Activated CD4-positive, alpha-beta T cell treated with anti-CD3 and anti-CD28 coated beads, Interleukin-2, amount 50 U/mL, for 4 hours (primary cell): Measurements from ENCODE around the gene MYH9.
"Not testable (repeated sequence)": the region's sequence is repeated elsewhere in the genome, so short reads cannot be mapped to it uniquely, and the experiment has no call there.

Experiments used
- DNase-seq, 2 experiments: peaks; one replicate each; pipeline ENCODE4 v3.0.0-alpha.2; 2020

MYH9 gene

GRCh38 chr22:36262307-36262706 is 125.5 kb downstream of the MYH9 start:
- not testable (repeated sequence) for DNase-seq

GRCh38 chr22:36261675-36262074 is 126.1 kb downstream of the MYH9 start:
- not testable (repeated sequence) for DNase-seq

DNA sequence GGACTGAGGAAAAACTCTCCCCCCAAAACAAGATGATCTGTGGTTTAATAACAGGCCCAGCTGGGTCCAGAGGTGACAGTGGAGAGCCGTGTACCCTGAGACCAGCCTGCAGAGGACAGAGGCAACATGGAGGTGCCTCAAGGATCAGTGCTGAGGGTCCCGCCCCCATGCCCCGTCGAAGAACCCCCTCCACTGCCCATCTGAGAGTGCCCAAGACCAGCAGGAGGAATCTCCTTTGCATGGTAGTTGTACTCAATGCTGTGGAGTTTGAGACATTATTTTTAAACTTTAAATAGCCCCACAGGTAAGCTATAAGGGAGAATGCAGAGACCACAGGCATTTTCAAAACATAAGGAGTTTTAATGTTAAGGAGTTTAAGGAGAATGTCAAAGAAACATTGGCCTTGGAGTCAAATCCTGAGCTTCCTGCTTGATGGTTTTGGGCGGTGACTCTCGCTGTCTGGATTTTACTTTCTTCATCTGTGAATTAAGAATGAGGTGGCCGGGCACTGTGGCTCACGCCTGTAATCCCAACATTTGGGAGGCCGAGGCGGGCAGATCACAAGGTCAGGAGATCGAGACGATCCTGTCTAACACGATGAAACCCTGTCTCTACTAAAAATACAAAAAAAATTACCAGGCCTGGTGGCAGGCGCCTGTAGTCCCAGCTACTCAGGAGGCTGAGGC is 128.0 kb downstream of the MYH9 start:
- no peak for DNase-seq

GRCh38 chr22:36258701-36259614 is 128.8 kb downstream of the MYH9 start:
- no peak for DNase-seq

GRCh38 chr22:36257948-36258670 is 129.7 kb downstream of the MYH9 start:
- no peak for DNase-seq

- DNase-seq, result no peak
These were observed 130.5 kb downstream of the MYH9 start for GRCh38 chr22:36257308-36257707.

DNA sequence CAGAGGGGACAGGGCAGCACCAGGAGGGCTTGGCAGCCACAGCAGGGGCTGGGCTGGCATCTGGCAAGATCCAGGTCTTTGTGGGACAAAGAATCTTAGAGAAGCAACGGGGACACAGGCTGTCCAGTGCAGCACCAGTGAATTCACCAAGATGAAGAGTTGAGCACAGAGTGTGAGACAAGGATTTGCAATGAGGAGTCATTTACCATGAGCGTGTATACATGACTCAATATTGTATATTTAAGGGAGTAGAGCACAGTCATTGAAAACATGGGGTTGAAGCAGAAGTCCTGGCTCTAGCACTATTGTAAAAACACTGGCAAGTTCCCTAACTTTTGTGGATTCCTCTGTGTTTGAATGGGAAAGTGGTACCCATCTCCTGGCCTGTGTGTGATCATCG is 131.3 kb downstream of the MYH9 start:
- DNase-seq, result no peak

GRCh38 chr22:36255572-36255971 is 132.2 kb downstream of the MYH9 start:
- not testable (repeated sequence) for DNase-seq

DNA sequence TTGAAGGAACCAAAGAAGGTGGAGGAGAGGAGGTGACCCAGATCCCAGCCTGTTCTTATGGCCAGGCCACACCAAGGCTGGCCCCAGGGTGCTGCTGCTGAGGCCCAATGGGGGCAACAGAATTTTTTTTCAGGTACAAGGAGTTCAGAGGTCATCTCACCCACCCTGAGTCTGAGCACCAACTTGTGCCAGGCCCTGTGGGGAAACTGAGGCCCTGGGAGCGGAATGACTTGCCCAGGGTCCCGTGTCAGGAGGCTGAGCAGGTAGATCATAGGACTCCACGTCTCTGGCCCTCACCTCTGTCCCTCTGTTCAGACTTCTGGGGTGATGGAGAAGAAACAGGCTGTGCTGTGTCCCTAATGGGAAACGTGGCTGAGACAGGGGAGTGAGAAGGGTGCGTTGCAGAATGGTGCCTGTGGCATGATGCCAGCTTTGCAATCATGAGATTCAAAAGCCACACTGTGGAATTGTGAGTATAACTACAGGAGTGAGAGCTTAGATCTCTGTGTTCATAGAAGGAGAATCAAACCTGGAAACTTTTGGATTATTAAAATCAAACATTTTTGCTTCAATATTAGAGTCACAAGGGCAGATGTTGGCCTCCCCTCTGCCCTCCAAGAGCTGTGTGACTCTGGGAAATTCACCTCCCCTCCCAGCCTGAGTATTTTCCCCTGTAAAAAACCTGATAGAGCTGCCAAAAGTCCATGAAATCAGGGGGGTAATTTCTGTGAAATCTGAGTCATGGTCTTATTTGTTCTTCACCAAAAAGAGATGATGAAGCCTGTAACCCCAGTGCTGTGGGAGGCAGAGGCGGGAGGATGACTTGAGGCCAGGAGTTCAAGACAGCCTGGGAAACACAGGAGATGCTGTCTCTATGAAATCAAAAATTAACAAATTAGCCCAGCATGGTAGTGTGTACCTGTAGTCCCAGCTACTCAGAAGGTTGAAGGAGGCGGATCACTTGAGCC is 134.0 kb downstream of the MYH9 start:
- DNase-seq, result peak; percentile 58 to 68

GRCh38 chr22:36252754-36253522 is 134.8 kb downstream of the MYH9 start, which contains the start of gene APOL1:
APOL1 (plus strand) TSS chr22:36253133; CDS start chr22:36254956, 1,823 bp downstream.
- peak; percentile 44 to 49 for DNase-seq

DNA sequence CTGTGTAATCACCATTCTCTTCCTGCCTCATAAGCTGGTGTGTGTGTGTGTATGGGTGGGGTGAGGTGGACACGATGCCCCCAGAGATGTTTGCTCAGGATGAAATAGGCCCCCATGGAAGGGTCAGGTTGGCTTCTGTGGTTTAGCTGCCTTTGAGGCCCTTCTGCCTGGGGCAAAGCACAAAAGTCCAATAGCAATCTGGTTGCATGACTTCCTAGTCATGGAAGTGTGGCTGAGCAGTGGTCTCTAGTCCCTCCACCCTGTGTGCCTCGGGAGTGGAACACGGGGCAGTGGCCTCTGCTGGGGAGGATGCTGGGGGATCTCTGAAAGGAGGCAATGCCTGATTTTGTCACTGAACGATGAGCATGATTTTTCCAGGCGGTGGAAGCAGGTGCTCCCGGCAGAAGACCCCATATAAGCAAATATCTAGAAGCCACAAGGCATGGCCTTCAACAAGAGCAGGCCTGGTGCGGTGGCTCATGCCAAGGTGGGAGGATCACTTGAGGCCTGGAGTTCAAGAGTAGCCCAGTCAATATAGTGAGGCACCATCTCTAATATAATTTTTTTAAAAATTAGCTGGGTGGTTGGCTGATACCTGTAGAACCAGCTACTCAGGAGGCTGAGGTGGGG is 135.7 kb downstream of the MYH9 start:
- not testable (repeated sequence) for DNase-seq

GRCh38 chr22:36250292-36250960 is 137.3 kb downstream of the MYH9 start:
- not testable (repeated sequence) for DNase-seq

DNA sequence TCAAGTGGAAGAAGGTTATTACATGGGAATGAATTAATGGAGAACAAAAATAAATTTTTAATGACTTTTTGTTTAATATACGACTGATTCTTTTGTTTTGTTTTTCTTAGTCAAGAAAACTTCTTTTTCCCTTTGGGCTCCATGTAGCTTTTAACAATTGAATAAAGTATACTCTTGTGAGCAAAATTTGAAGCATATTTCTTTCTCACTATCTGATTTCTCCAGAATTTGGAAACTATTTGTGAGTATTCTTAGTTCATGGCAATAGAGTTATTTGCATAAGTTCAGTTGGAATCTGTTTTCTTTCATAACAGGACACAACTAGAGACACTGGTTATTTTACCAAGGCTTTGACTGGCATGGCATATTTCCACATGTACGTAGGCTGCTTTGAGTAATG is 138.6 kb downstream of the MYH9 start:
- DNase-seq, result no peak

- DNase-seq, result no peak
These were observed 139.8 kb downstream of the MYH9 start for GRCh38 chr22:36247955-36248354.

DNA sequence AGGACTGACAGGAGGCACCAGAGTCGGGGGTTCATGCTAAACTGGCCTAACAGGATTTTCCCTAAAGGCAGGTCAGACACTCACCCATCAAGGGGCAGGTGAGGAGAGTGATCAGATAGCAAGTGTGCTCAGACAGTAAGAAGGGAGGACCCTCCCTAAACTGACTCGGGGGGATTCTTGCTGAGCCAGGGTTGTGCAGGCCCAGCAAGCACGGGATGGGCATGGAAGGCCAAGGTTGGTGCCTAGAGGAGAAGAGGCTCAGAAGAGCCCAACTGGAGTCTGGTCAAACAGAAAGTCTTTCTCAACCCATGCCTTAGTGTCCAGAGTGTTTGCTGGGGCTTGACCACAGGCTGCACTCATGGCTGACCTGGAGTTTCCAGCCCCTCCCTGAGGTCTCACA is 141.0 kb downstream of the MYH9 start:
- no peak for DNase-seq

DNA sequence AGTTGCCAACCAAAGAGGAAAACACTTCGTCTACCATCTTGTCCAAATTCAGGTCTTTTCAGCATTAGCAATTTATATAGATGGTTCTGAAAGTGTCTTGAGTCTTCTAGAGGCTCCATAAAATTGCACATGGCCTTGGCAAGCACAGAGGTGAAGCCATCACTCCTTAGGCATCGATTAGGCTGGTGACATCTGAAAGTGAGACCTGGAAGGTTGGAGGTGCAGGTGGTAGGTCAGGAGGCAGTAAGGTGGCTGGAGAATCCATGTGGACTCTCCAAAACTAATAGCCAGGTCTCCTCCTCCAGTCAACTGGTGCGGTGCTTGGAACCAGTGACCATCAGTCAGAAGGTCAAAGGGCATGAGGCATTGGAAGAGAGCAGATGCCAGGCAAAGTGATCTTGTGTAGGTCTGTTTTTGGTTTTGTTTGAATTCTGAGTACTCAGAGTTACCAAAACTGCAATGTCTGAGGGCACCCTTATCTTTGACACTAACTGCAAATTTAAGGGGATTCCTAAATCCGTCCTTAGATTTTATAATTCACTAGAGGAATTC is 141.9 kb downstream of the MYH9 start:
- no peak for DNase-seq

DNA sequence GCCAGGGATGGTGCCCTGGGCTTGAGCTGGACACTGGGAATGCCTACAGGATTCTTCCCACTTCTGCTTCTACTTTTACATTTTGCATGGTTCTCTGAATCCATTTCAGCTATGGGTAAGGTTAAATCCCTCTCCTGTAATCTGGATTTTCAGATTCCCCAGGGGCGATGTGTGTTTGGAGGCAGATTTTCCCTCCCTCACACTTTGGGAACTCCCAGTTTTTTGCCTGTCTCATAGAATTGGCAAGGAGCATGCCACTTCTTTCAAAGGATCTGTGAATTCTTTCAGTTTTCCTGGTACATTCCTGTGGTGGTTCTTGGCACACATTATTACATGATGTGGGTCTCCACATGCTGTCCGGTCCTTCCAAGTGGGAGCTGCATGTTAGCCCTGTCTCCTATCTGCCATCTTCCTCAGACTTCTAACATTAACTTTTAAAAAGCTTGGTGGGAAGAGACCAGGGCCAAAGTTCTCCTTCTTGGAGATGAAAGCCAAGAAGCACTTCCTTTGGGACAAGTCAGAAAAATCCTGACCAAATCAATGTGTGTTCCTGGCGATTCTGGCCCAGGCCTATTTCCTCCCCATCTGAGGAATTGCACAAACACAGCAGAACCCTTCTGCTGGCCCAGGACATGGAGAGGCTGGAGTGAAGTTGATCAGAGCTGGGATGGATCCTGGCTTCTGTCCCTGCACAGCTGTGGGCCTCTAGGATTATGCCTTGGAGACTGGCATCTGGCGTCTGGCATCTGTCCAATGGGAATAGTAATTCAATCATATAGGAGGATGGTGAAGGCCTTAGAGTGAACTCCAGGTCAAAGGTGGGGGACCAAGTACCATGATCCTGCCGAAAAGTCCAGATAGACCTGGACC is 143.0 kb downstream of the MYH9 start:
- no peak for DNase-seq

DNA sequence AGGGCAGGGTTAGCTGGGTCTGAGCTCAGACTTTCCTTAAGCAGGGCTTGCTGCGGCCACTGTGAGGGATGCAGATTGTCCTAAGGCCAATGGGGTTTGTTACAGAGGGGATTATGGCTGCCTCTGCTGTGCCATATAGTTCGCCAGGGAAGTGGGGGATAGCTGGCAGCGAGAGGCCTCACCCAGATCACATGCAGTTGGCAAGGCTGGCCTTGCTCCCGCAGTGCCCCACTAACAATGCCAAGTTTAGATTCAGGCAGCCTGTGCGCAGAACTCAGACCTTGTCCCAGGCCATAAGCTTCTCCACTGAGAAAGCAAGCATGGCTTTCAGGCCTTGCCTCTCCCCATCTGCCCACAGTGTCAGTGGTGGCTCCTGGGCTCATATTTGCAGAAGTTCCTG is 143.8 kb downstream of the MYH9 start:
- no peak for DNase-seq
